ENCODE results near the gene CES2. TPM values are rescaled to one million over a fixed set of nuclear protein-coding genes. Genes with fewer than 3 reads are reported as not detected.
A peak's percentile ranks its signal among the peaks of the same experiment; 100 is the strongest.

The CES2 gene
- total RNA-seq (10 to 100 TPM; 59.3 to 62.6 TPM), total RNA-seq (25.6 to 61.2 (median 42.9) reads per million in 172 experiments)
- 19.4 TPM for polyA plus RNA-seq (2013, experiment 1 of 2)
- 19.6 TPM for polyA plus RNA-seq (2013, experiment 2 of 2)

GRCh38 chr16:66935314-66936011 lies at the start of gene CES2:
CES2 (plus strand) TSS chr16:66935516; CDS start chr16:66935636, 120 bp downstream.
- H3K36me3 ChIP-seq (ENCODE audit: insufficient read depth, low read length): peaks cover 38% of the 10 kb centered on the region
- H3K4me1 ChIP-seq (ENCODE audit: insufficient read depth, low read length): peaks cover 48% of the 10 kb centered on the region
- H3K27ac ChIP-seq (ENCODE audit: low read depth in 1 of 2, low read length in 2 of 2): peak within 1 kb of the TSS; percentile 72 to 78
- intact Hi-C loops (cut with DNase I, micrococcal nuclease): no loop called here
- Mint-ChIP-seq H3K9me3 (no peaks in the 10 kb centered on the region), H3K27me3 (no peaks in the 10 kb centered on the region), H3K36me3 (ENCODE audit: low read depth) (peaks cover 78% of the 10 kb centered on the region), H3K4me3 (peak within 1 kb of the TSS; percentile 98), H3K27ac (peak within 1 kb of the TSS; percentile 97), H3K4me1 (ENCODE audit: low read depth) (peaks cover 62% of the 10 kb centered on the region)
- ChIA-PET CTCF (interaction anchor here (1.2 kb wide), 1 partner anchor 19 kb away, joined by 3 read pairs; no protein-coding TSS in a partner anchor), POLR2A (interaction anchor here (2.4 kb wide), 1 partner anchor 55 kb away, joined by 8 read pairs; the partner anchor contains the start of gene PDP2)
- no peak for ATAC-seq (ENCODE audit: poor library complexity)
- peak within 1 kb of the TSS; percentile 100 for H3K4me3 ChIP-seq (ENCODE audit: low read length)
- no peaks in the 10 kb centered on the region for H3K9me3 ChIP-seq (ENCODE audit: control insufficient read depth in 1 of 2, insufficient read depth in 1 of 2, low read length in 2 of 2)
- no peaks in the 10 kb centered on the region for H3K27me3 ChIP-seq (ENCODE audit: control insufficient read depth in 1 of 2, insufficient read depth in 2 of 2, low read length in 2 of 2)
- no peak for DNase-seq
- no peak for TF ChIP-seq CTCF (IDR thresholded peaks at IDR 0.05)

- Histone ChIP-seq H3K4me1 (ENCODE audit: insufficient read depth, low read length) (peaks cover 10% of the 10 kb centered on the region), H3K9me3 (ENCODE audit: control insufficient read depth in 1 of 2, insufficient read depth in 1 of 2, low read length in 2 of 2) (no peaks in the 10 kb centered on the region), H3K27ac (ENCODE audit: low read depth in 1 of 2, low read length in 2 of 2) (no peak overlapping the region), H3K36me3 (ENCODE audit: insufficient read depth, low read length) (peaks cover 22% of the 10 kb centered on the region), H3K27me3 (ENCODE audit: control insufficient read depth in 1 of 2, insufficient read depth in 2 of 2, low read length in 2 of 2) (no peaks in the 10 kb centered on the region), H3K4me3 (ENCODE audit: low read length) (no peak overlapping the region)
- Mint-ChIP-seq H3K27me3 (no peaks in the 10 kb centered on the region), H3K4me1 (ENCODE audit: low read depth) (peaks cover 39% of the 10 kb centered on the region), H3K36me3 (ENCODE audit: low read depth) (peaks cover 49% of the 10 kb centered on the region), H3K4me3 (no peak overlapping the region), H3K9me3 (no peaks in the 10 kb centered on the region), H3K27ac (no peak overlapping the region)
- no peak for DNase-seq
- CTCF ChIA-PET: interaction anchor here (1.0 to 1.3 kb wide), 3 partner anchors 13 to 56 kb away, joined by 3 read pairs; partner anchors contain the start of gene NAE1
- TF ChIP-seq CTCF (IDR thresholded peaks at IDR 0.05): no peak
- intact Hi-C loops (cut with DNase I, micrococcal nuclease): no loop called here
- no peak for ATAC-seq (ENCODE audit: poor library complexity)
- POLR2A ChIA-PET: interaction anchor here (0.7 kb wide), 1 partner anchor 139 kb away, joined by 3 read pairs; no protein-coding TSS in a partner anchor
Observed at GRCh38 chr16:66886321-66886720, 49.0 kb upstream of the CES2 start.

- H3K4me3 ChIP-seq (ENCODE audit: low read length): no peak overlapping the region
- ATAC-seq (ENCODE audit: poor library complexity) (no peak), DNase-seq (no peak)
- Mint-ChIP-seq H3K27ac (no peak overlapping the region), H3K27me3 (no peaks in the 10 kb centered on the region), H3K36me3 (ENCODE audit: low read depth) (peaks cover 49% of the 10 kb centered on the region), H3K4me1 (ENCODE audit: low read depth) (peaks cover 35% of the 10 kb centered on the region), H3K9me3 (no peaks in the 10 kb centered on the region), H3K4me3 (no peak overlapping the region)
- H3K36me3 ChIP-seq (ENCODE audit: insufficient read depth, low read length): peaks cover 22% of the 10 kb centered on the region
- H3K9me3 ChIP-seq (ENCODE audit: control insufficient read depth in 1 of 2, insufficient read depth in 1 of 2, low read length in 2 of 2): no peaks in the 10 kb centered on the region
- no peak for TF ChIP-seq CTCF (IDR thresholded peaks at IDR 0.05)
- intact Hi-C loops (cut with DNase I, micrococcal nuclease): no loop called here
- no peaks in the 10 kb centered on the region for H3K27me3 ChIP-seq (ENCODE audit: control insufficient read depth in 1 of 2, insufficient read depth in 2 of 2, low read length in 2 of 2)
- ChIA-PET POLR2A (interaction anchor here (0.7 kb wide), 1 partner anchor 138 kb away, joined by 3 read pairs; no protein-coding TSS in a partner anchor), CTCF (interaction anchor here (1.0 to 1.3 kb wide), 2 partner anchors 14 to 56 kb away, joined by 3 read pairs; partner anchors contain the start of gene NAE1)
- no peak overlapping the region for H3K27ac ChIP-seq (ENCODE audit: low read depth in 1 of 2, low read length in 2 of 2)
- peaks cover 4% of the 10 kb centered on the region for H3K4me1 ChIP-seq (ENCODE audit: insufficient read depth, low read length)
Observed at GRCh38 chr16:66886914-66887313, 48.4 kb upstream of the CES2 start.
